A673 (cell line): ENCODE results near the gene SYN1. TPM values are rescaled to one million over a fixed set of nuclear protein-coding genes. Genes with fewer than 3 reads are reported as not detected.

Experiments
- BruUV-seq: library from RNA; stranded (reverse); fragments of 400-500 nt; replicated peaks from 2 replicates; lab custom pipeline; 2021; lab: Mats Ljungman, UMichigan
- CTCF ChIA-PET: fragments of 300-600 bp; sonication (Branson Sonifier 250); formaldehyde crosslinking; loops from one replicate; lab custom pipeline; 2022; ENCODE audit warnings: antibody characterized with exemption; lab: Charles Lee
- POLR2A ChIA-PET: fragments of 300-600 bp; sonication (Branson Sonifier 250); formaldehyde crosslinking; loops from one replicate; lab custom pipeline; 2022; ENCODE audit warnings: antibody characterized with exemption; ENCODE audit not compliant: low non-redundant PET; lab: Charles Lee
- DNase-seq: peaks from one replicate; pipeline ENCODE4 v3.0.0-alpha.2; 2015; ENCODE audit warnings: low spot score
- H3K27ac ChIP-seq: fragments of 200-600 bp; sonication (generic); 2 replicates; pipeline ENCODE4 v1.5.1; 2016; ENCODE audit warnings: mixed run types, low read depth, mild to moderate bottlenecking, mixed read lengths, antibody characterized with exemption, low read length; ENCODE audit not compliant: poor library complexity, severe bottlenecking
- H3K27me3 ChIP-seq: fragments of 200-600 bp; sonication (generic); replicated peaks from 2 replicates; pipeline ENCODE4 v1.6.1; 2017; ENCODE audit warnings: mixed run types, low read depth, mild to moderate bottlenecking, mixed read lengths, antibody characterized with exemption, low read length; ENCODE audit not compliant: insufficient read depth, poor library complexity
- H3K36me3 ChIP-seq: fragments of 200-600 bp; sonication (generic); 2 replicates; pipeline ENCODE4 v1.6.1; 2016; ENCODE audit warnings: mixed run types, mild to moderate bottlenecking, mixed read lengths, antibody characterized with exemption, low read length; ENCODE audit not compliant: insufficient read depth, poor library complexity, severe bottlenecking
- H3K4me1 ChIP-seq: fragments of 200-600 bp; sonication (generic); 2 replicates; pipeline ENCODE4 v1.6.1; 2017; ENCODE audit warnings: mixed run types, mild to moderate bottlenecking, mixed read lengths, antibody characterized with exemption, low read length; ENCODE audit not compliant: insufficient read depth, poor library complexity, severe bottlenecking
- H3K4me3 ChIP-seq: fragments of 200-600 bp; sonication (generic); 2 replicates; pipeline ENCODE4 v1.5.1; 2016; ENCODE audit warnings: low read depth, mixed run types, mild to moderate bottlenecking, mixed read lengths, low read length; ENCODE audit not compliant: poor library complexity, severe bottlenecking
- H3K9me3 ChIP-seq: fragments of 200-600 bp; sonication (generic); 2 replicates; pipeline ENCODE4 v1.6.1; 2016; ENCODE audit warnings: mixed run types, low read depth, mild to moderate bottlenecking, mixed read lengths, antibody characterized with exemption, low read length; ENCODE audit not compliant: poor library complexity, severe bottlenecking
- EZH2 ChIP-seq: fragments of 200-600 bp; sonication (generic); IDR thresholded peaks from 2 replicates; pipeline ENCODE4 v1.6.1; 2017; ENCODE audit warnings: borderline replicate concordance, low read depth, mild to moderate bottlenecking, mixed read lengths, antibody characterized with exemption, low read length; ENCODE audit not compliant: poor library complexity, severe bottlenecking
- intact Hi-C: fragments of 100-400 bp; cut with micrococcal nuclease; formaldehyde crosslinking; loops from one replicate; pipeline ENCODE4 v1.10.0; 2022; ENCODE audit not compliant: unreplicated experiment
- total RNA-seq: library from RNA; stranded (reverse); gene quantifications from 2 replicates; pipeline ENCODE4 v1.2.3, GENCODE V29; 2021
- TF ChIP-seq, protein P1 (sequence below): fragments of 300-800, 200-600 bp; sonication (generic); conservative IDR thresholded peaks from 2 replicates; pipeline ENCODE4 v1.5.1; 2017; ENCODE audit warnings: low read depth, mild to moderate bottlenecking, antibody characterized with exemption, low read length, moderate library complexity, mixed read lengths

SYN1 gene
- total RNA-seq, 1 experiment from 2014 or later, result 9.2 TPM

DNA sequence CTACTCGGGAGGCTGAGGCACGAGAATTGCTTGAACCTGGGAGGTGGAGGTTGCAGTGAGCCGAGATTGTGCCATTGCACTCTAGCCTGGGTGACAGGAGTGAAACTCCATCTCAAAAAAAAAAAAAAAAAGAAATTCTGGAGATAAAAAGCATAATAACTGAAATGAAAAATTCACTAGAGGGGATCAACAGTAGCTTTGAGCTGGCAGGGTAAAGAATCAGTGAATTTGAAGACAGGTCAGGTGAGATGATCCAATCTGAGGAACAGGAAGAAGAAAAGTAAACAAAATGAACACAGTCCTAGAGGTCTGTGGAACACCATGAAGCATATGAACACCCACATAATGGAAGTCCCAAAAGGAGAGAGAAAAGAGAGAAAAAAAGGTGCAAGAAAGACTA, 22.4 kb downstream of the SYN1 start:
- H3K9me3 ChIP-seq, result peaks cover 14% of the 10 kb centered on the region

GRCh38 chrX:47596256-47596655, 23.4 kb downstream of the SYN1 start:
- no peak overlapping the region for H3K27ac ChIP-seq
- no peak for DNase-seq
- no peaks in the 10 kb centered on the region for H3K4me1 ChIP-seq
- no peaks in the 10 kb centered on the region for H3K36me3 ChIP-seq
- BruUV-seq, result no TSS peak
- no peak overlapping the region for H3K4me3 ChIP-seq
- ChIA-PET POLR2A (no interaction called here), CTCF (no interaction called here)
- TF ChIP-seq, protein P1, sequence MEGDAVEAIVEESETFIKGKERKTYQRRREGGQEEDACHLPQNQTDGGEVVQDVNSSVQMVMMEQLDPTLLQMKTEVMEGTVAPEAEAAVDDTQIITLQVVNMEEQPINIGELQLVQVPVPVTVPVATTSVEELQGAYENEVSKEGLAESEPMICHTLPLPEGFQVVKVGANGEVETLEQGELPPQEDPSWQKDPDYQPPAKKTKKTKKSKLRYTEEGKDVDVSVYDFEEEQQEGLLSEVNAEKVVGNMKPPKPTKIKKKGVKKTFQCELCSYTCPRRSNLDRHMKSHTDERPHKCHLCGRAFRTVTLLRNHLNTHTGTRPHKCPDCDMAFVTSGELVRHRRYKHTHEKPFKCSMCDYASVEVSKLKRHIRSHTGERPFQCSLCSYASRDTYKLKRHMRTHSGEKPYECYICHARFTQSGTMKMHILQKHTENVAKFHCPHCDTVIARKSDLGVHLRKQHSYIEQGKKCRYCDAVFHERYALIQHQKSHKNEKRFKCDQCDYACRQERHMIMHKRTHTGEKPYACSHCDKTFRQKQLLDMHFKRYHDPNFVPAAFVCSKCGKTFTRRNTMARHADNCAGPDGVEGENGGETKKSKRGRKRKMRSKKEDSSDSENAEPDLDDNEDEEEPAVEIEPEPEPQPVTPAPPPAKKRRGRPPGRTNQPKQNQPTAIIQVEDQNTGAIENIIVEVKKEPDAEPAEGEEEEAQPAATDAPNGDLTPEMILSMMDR, result no peak
- no peak for TF ChIP-seq EZH2
- no peaks in the 10 kb centered on the region for H3K27me3 ChIP-seq
- peaks cover 14% of the 10 kb centered on the region for H3K9me3 ChIP-seq
- intact Hi-C loops, result no loop called here

More for the DNA sequence above, 22.4 kb downstream of the SYN1 start:
- TF ChIP-seq EZH2, result no peak
- TF ChIP-seq, protein P1, result no peak
- no peak overlapping the region for H3K27ac ChIP-seq
- CTCF ChIA-PET, result no interaction called here
- intact Hi-C loops, result no loop called here
- no peak for DNase-seq
- H3K27me3 ChIP-seq, result no peaks in the 10 kb centered on the region
- H3K36me3 ChIP-seq, result no peaks in the 10 kb centered on the region
- POLR2A ChIA-PET, result no interaction called here
- BruUV-seq, result no TSS peak
- H3K4me3 ChIP-seq, result no peak overlapping the region
- H3K4me1 ChIP-seq, result no peaks in the 10 kb centered on the region

DNA sequence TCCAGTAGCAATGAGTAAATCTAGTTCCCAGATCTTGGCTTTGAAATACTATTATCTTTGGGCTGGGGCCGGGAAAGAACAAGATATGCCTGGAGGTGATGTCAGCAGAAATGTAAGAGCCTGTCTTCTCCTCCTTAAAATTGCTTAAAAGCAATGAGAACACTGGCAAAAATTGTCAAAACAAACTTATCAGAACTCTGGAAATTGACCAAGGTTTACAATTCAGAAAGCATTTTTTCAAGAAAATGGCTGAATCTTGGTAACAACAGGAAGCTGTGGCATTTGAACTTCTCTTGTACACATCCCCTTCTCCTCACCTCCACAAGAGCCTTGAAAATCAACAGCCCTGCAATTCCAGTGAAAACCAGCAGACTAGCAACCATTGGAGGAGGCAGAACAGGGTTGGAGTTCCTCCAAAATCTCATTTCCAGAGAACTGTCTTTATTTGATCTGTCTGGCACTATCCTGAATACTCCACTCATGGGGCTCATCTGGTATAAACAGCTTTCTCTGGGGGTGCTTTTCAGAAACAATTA, 23.9 kb downstream of the SYN1 start:
- intact Hi-C loops, result no loop called here
- POLR2A ChIA-PET, result no interaction called here

More for the DNA sequence above, 23.9 kb downstream of the SYN1 start:
- DNase-seq, result no peak
- no peaks in the 10 kb centered on the region for H3K27me3 ChIP-seq
- CTCF ChIA-PET, result no interaction called here
- H3K9me3 ChIP-seq, result peaks cover 14% of the 10 kb centered on the region
- no peak for TF ChIP-seq EZH2
- TF ChIP-seq, protein P1, result no peak
- no peak overlapping the region for H3K4me3 ChIP-seq
- H3K27ac ChIP-seq, result no peak overlapping the region
- no TSS peak for BruUV-seq
- H3K36me3 ChIP-seq, result no peaks in the 10 kb centered on the region
- H3K4me1 ChIP-seq, result no peaks in the 10 kb centered on the region
